Panc1 (cell line): ENCODE results near the gene CHD6.

Experiments used
- POLR2AphosphoS5 ChIP-seq: IDR thresholded peaks from 2 replicates; pipeline ENCODE4 v1.6.1; 2012; ENCODE audit warnings: mild to moderate bottlenecking, low read depth, low read length, moderate library complexity
- REST ChIP-seq, 2 experiments: IDR thresholded peaks; 2 replicates each; pipeline ENCODE4 v1.6.1; 2011 to 2012; ENCODE audit warnings: low read depth in 2 of 2, control low read depth in 1 of 2, low read length in 1 of 2, mild to moderate bottlenecking in 1 of 2, moderate library complexity in 1 of 2; ENCODE audit not compliant: insufficient read depth in 1 of 2
- SIN3A ChIP-seq: IDR thresholded peaks from 2 replicates; pipeline ENCODE4 v1.6.1; 2012; ENCODE audit warnings: low read depth, mild to moderate bottlenecking, low read length, moderate library complexity, borderline replicate concordance; ENCODE audit not compliant: insufficient read depth
- TCF7L2 ChIP-seq: IDR thresholded peaks from 2 replicates; pipeline ENCODE4 v1.6.1; 2011; ENCODE audit warnings: mild to moderate bottlenecking, low read depth, low read length, inconsistent platforms
- TF ChIP-seq, protein P1 (sequence below): fragments of 450-650 bp; IDR thresholded peaks from 2 replicates; pipeline ENCODE4 v1.5.1; 2017; ENCODE audit warnings: mild to moderate bottlenecking

DNA sequence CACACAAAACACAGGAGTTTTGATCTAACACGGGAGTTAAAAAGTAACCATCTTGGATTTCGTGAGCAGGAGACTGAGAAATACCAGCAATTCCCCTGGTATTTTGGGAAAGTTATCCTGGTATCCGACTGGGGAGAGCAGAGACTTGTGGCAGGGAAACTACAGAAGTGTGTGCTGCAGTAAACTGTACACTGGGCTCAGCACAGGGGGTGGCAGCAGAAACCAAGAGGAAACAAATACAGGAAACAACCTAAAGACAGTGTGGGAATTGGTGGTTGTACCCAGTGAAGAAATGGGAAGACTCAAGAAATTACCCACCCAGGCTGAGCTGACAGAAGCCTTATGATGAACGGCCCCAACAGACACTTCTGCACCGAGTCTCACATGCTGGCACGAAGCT, 109.8 kb downstream of the CHD6 start:
- TF ChIP-seq, protein P1, sequence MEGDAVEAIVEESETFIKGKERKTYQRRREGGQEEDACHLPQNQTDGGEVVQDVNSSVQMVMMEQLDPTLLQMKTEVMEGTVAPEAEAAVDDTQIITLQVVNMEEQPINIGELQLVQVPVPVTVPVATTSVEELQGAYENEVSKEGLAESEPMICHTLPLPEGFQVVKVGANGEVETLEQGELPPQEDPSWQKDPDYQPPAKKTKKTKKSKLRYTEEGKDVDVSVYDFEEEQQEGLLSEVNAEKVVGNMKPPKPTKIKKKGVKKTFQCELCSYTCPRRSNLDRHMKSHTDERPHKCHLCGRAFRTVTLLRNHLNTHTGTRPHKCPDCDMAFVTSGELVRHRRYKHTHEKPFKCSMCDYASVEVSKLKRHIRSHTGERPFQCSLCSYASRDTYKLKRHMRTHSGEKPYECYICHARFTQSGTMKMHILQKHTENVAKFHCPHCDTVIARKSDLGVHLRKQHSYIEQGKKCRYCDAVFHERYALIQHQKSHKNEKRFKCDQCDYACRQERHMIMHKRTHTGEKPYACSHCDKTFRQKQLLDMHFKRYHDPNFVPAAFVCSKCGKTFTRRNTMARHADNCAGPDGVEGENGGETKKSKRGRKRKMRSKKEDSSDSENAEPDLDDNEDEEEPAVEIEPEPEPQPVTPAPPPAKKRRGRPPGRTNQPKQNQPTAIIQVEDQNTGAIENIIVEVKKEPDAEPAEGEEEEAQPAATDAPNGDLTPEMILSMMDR, result no peak
- TF ChIP-seq REST (IDR thresholded peaks at IDR 0.05; ENCODE audit: insufficient read depth in 1 of 2, low read depth in 2 of 2, low read length in 1 of 2) (no peak), POLR2AphosphoS5 (no peak), SIN3A (no peak), TCF7L2 (no peak)
